ENCODE measurements around the gene ITGA1.

DNA sequence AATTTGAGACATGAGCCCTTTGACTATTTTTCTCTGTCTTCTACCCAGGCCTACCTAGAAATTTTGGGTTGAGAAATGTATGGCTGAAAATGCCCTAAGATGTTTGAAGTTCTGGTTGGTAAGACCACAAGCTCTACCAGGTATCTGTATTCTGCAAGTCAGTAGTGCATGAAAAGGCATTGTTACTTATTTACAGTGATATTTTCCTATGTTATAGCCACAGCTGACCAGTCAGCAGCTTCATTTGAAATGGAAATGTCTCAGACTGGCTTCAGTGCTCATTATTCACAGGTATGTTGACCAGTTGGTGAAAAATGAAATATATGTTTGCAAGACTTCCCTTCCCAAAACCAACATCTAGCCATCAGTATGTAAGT lies 109.5 kb downstream of the ITGA1 start:
- TF ChIP-seq, protein P1, sequence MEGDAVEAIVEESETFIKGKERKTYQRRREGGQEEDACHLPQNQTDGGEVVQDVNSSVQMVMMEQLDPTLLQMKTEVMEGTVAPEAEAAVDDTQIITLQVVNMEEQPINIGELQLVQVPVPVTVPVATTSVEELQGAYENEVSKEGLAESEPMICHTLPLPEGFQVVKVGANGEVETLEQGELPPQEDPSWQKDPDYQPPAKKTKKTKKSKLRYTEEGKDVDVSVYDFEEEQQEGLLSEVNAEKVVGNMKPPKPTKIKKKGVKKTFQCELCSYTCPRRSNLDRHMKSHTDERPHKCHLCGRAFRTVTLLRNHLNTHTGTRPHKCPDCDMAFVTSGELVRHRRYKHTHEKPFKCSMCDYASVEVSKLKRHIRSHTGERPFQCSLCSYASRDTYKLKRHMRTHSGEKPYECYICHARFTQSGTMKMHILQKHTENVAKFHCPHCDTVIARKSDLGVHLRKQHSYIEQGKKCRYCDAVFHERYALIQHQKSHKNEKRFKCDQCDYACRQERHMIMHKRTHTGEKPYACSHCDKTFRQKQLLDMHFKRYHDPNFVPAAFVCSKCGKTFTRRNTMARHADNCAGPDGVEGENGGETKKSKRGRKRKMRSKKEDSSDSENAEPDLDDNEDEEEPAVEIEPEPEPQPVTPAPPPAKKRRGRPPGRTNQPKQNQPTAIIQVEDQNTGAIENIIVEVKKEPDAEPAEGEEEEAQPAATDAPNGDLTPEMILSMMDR (IDR thresholded peaks at IDR 0.05), result no peak
- TF ChIP-seq POLR2AphosphoS5 (IDR thresholded peaks at IDR 0.05; ENCODE audit: low read depth, low read length), result no peak

Data from Panc1 (cell line).